OCI-LY7 (cell line): Measurements from ENCODE around the gene SGMS1. TPM values are rescaled to one million over a fixed set of nuclear protein-coding genes. Genes with fewer than 3 reads are reported as not detected.

Source experiments
- BruUV-seq: library from RNA; stranded (reverse); fragments of 400-500 nt; replicated peaks from 2 replicates; lab custom pipeline; 2021; lab: Mats Ljungman, UMichigan
- CTCF ChIA-PET: fragments of 300-600 bp; sonication (Branson Sonifier 250); formaldehyde crosslinking; loops from one replicate; lab custom pipeline; 2022; ENCODE audit warnings: antibody characterized with exemption; ENCODE audit not compliant: unreplicated experiment; lab: Charles Lee
- POLR2A ChIA-PET: fragments of 300-600 bp; sonication (Branson Sonifier 250); formaldehyde crosslinking; loops from one replicate; lab custom pipeline; 2022; ENCODE audit warnings: antibody characterized with exemption; lab: Charles Lee
- DNase-seq: peaks from one replicate; pipeline ENCODE4 v3.0.0-alpha.2; 2015; ENCODE audit warnings: low spot score
- H2AFZ ChIP-seq: fragments of 200-600 bp; sonication (generic), shearing (Covaris generic); 2 replicates; pipeline ENCODE4 v1.6.1; 2014; ENCODE audit warnings: mild to moderate bottlenecking, antibody characterized with exemption, low read length, moderate library complexity
- H3K27ac ChIP-seq: fragments of 200-600 bp; sonication (generic); 2 replicates; pipeline ENCODE4 v1.5.1; 2014; ENCODE audit warnings: mixed run types, low read depth, mild to moderate bottlenecking, moderate library complexity, low read length, inconsistent platforms; ENCODE audit not compliant: poor library complexity, severe bottlenecking
- H3K36me3 ChIP-seq: fragments of 200-600 bp; sonication (generic); 2 replicates; pipeline ENCODE4 v1.6.1; 2014; ENCODE audit warnings: mild to moderate bottlenecking, antibody characterized with exemption, low read length, moderate library complexity, mixed read lengths; ENCODE audit not compliant: insufficient read depth
- H3K4me1 ChIP-seq: fragments of 200-600 bp; sonication (generic); 2 replicates; pipeline ENCODE4 v1.5.1; 2014; ENCODE audit warnings: mild to moderate bottlenecking, low read length; ENCODE audit not compliant: insufficient read depth, poor library complexity, severe bottlenecking
- H3K4me2 ChIP-seq: fragments of 200-600 bp; sonication (generic); 2 replicates; pipeline ENCODE4 v1.6.1; 2014; ENCODE audit warnings: mild to moderate bottlenecking, low read length
- H3K4me3 ChIP-seq: fragments of 200-600 bp; sonication (generic); 2 replicates; pipeline ENCODE4 v1.5.1; 2014; ENCODE audit warnings: mild to moderate bottlenecking, low read depth, low read length; ENCODE audit not compliant: poor library complexity, severe bottlenecking
- H3K79me2 ChIP-seq: fragments of 200-600 bp; sonication (generic); 2 replicates; pipeline ENCODE4 v1.6.1; 2016; ENCODE audit warnings: low read depth, mild to moderate bottlenecking, low read length, moderate library complexity, mixed read lengths; ENCODE audit not compliant: insufficient read depth
- H3K9me2 ChIP-seq: fragments of 200-600 bp; sonication (generic); 2 replicates; pipeline ENCODE4 v1.6.1; 2016; ENCODE audit warnings: mild to moderate bottlenecking, low read length, mixed read lengths; ENCODE audit not compliant: insufficient read depth
- H3K9me3 ChIP-seq: fragments of 200-600 bp; sonication (generic); 2 replicates; pipeline ENCODE4 v1.6.1; 2014; ENCODE audit warnings: mild to moderate bottlenecking, mixed run types, low read length, mixed read lengths
- H4K20me1 ChIP-seq: fragments of 200-600 bp; sonication (generic); 2 replicates; pipeline ENCODE4 v1.6.1; 2014; ENCODE audit warnings: mild to moderate bottlenecking, antibody characterized with exemption, low read length, moderate library complexity, mixed read lengths; ENCODE audit not compliant: insufficient read depth
- EZH2phosphoT487 ChIP-seq: fragments of 200-600 bp; sonication (generic); IDR thresholded peaks from 2 replicates; pipeline ENCODE4 v1.6.1; 2018; ENCODE audit warnings: low read depth, borderline replicate concordance, mild to moderate bottlenecking, mixed run types, antibody characterized with exemption, low read length, moderate library complexity, mixed read lengths
- intact Hi-C: fragments of 100-400 bp; cut with micrococcal nuclease; formaldehyde crosslinking; loops from one replicate; pipeline ENCODE4 v1.10.0; 2022; ENCODE audit not compliant: unreplicated experiment
- total RNA-seq, 2 experiments: library from RNA; depleted of rRNA in 1 of 2; stranded (reverse); fragments of >200 nt in 1 of 2; shearing (Covaris generic) in 1 of 2; gene quantifications; 2 replicates each; pipeline ENCODE4 v1.2.3, GENCODE V29; 2014 to 2022
- TF ChIP-seq, protein P1 (sequence below): fragments of 200-600 bp; sonication (generic); conservative IDR thresholded peaks from 2 replicates; pipeline ENCODE4 v1.5.1; 2014; ENCODE audit warnings: mild to moderate bottlenecking, antibody characterized with exemption, low read length, moderate library complexity, mixed read lengths

Gene SGMS1
- total RNA-seq, 2 experiments from 2014 or later = 45.4 to 57.5 TPM

DNA sequence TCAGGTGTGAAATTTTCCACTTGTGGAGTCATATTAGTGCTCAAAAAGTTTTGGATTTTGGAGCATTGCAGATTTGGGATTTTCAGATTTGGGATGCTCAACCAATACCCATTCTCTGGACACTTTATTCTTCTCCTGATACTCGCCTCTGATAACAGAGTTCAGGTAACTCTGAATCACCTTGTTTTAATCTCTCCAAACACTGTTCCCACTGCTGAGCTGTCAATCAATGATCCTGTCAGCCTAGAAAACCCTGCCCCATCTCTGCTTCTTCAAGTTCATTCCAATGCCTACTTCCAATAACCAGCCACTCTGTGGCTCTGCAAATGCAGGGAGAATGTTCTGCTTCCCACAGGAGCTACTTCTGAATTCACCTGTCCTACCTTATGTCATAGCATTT is 21.8 kb downstream of the SGMS1 start:
- H2AFZ ChIP-seq = no peak overlapping the region
- H3K36me3 ChIP-seq = no peaks in the 10 kb centered on the region
- intact Hi-C loops = no loop called here
- no peak overlapping the region for H3K4me2 ChIP-seq
- TF ChIP-seq, protein P1, sequence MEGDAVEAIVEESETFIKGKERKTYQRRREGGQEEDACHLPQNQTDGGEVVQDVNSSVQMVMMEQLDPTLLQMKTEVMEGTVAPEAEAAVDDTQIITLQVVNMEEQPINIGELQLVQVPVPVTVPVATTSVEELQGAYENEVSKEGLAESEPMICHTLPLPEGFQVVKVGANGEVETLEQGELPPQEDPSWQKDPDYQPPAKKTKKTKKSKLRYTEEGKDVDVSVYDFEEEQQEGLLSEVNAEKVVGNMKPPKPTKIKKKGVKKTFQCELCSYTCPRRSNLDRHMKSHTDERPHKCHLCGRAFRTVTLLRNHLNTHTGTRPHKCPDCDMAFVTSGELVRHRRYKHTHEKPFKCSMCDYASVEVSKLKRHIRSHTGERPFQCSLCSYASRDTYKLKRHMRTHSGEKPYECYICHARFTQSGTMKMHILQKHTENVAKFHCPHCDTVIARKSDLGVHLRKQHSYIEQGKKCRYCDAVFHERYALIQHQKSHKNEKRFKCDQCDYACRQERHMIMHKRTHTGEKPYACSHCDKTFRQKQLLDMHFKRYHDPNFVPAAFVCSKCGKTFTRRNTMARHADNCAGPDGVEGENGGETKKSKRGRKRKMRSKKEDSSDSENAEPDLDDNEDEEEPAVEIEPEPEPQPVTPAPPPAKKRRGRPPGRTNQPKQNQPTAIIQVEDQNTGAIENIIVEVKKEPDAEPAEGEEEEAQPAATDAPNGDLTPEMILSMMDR = no peak
- TF ChIP-seq EZH2phosphoT487 = no peak
- no TSS peak for BruUV-seq
- H3K79me2 ChIP-seq = peaks cover 49% of the 10 kb centered on the region; the same call in 1 of the 2 replicates
- H4K20me1 ChIP-seq = peaks cover 8% of the 10 kb centered on the region; the same call in 1 of the 2 replicates
- H3K27ac ChIP-seq = no peak overlapping the region
- ChIA-PET CTCF (no interaction called here), POLR2A (interaction anchor here (0.5 to 1.6 kb wide), 4 partner anchors 9 to 696 kb away, joined by 3 to 7 read pairs (median 4); no protein-coding TSS in a partner anchor)
- no peaks in the 10 kb centered on the region for H3K9me3 ChIP-seq
- H3K9me2 ChIP-seq = no peaks in the 10 kb centered on the region
- no peak overlapping the region for H3K4me3 ChIP-seq
- DNase-seq = no peak
- H3K4me1 ChIP-seq = peaks cover 37% of the 10 kb centered on the region

DNA sequence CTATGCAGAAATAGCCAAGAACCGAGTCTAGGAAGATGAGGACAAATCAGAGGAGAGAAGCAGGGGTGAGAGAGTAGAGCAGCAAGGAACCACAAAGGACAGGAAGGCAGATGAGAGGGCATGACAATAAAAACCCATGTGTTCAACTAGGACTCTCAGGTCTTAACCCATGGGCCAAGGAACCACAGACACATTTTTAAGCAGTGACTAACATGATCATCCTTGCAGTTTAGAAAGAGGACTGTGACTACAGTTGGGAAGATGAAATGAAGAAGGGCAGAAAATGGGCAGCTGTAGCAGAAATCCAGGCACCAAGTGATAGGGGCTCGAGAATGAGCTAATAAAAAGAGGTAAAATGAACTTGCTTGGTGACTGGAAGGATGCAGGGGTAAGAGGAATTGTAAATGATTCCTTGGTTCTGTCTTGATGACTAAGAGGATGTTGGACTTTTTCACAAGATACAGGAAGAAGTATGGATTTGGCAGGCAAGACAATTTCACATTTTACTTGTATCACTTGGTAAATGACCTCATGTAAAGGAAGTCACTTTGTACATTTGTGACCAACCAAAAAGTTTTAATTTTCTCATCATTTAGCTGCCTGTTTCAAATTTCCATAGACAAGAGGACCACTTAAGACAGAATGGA is 22.8 kb downstream of the SGMS1 start:
- Histone ChIP-seq H3K4me1 (peaks cover 34% of the 10 kb centered on the region), H3K79me2 (peaks cover 39% of the 10 kb centered on the region; the same call in 1 of the 2 replicates), H4K20me1 (peaks cover 8% of the 10 kb centered on the region; the same call in 1 of the 2 replicates), H3K9me3 (no peaks in the 10 kb centered on the region), H3K9me2 (no peaks in the 10 kb centered on the region), H3K4me3 (no peak overlapping the region), H3K4me2 (no peak overlapping the region), H3K27ac (no peak overlapping the region), H3K36me3 (no peaks in the 10 kb centered on the region), H2AFZ (no peak overlapping the region)
- BruUV-seq = no TSS peak
- CTCF ChIA-PET = no interaction called here
- no peak for TF ChIP-seq EZH2phosphoT487
- intact Hi-C loops = no loop called here
- POLR2A ChIA-PET = interaction anchor here (0.9 to 1.6 kb wide), 4 partner anchors 8 to 19 kb away, joined by 3 to 7 read pairs (median 4); no protein-coding TSS in a partner anchor
- no peak for DNase-seq

DNA sequence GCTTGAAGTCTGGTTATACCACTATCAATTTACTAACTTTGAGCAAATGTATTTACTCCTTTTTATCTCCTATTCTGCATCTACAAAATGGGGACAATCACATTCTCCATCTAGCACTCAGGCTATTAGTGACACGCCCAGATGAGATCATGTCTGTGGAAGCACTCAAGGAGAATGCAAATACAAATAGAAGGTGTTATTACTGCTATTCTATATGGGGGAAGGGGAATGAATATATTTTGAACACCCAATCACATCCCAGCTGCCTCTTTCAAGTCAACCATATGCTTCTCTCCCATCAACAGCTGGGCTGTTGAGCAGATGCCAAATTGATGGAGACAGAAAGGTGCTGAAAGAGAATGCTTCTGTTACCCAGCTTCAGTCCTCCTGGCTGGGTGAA is 23.5 kb downstream of the SGMS1 start:
- H4K20me1 ChIP-seq = peaks cover 8% of the 10 kb centered on the region; the same call in 1 of the 2 replicates
- H3K27ac ChIP-seq = no peak overlapping the region
- ChIA-PET CTCF (no interaction called here), POLR2A (interaction anchor here (0.6 to 1.6 kb wide), 3 partner anchors 11 to 810 kb away, joined by 3 to 4 read pairs (median 3); no protein-coding TSS in a partner anchor)
- H3K9me2 ChIP-seq = no peaks in the 10 kb centered on the region
- peaks cover 27% of the 10 kb centered on the region for H3K4me1 ChIP-seq
- no peaks in the 10 kb centered on the region for H3K9me3 ChIP-seq
- no peak overlapping the region for H2AFZ ChIP-seq
- no peak overlapping the region for H3K4me2 ChIP-seq
- intact Hi-C loops = no loop called here
- H3K79me2 ChIP-seq = peaks cover 36% of the 10 kb centered on the region; the same call in 1 of the 2 replicates
- DNase-seq = no peak
- no peaks in the 10 kb centered on the region for H3K36me3 ChIP-seq
- BruUV-seq = no TSS peak
- TF ChIP-seq EZH2phosphoT487 = no peak
- TF ChIP-seq, protein P1 = no peak
- H3K4me3 ChIP-seq = no peak overlapping the region
